ENCODE measurements around the gene GRB14. TPM values are rescaled to one million over a fixed set of nuclear protein-coding genes. Genes with fewer than 3 reads are reported as not detected.
A peak's percentile ranks its signal among the peaks of the same experiment; 100 is the strongest.

Gene GRB14
- total and polyA plus RNA-seq, 2 of the 13 experiments (the other 11 are each of a cell fraction or from before 2014, with no cell fraction given): 4.6 to 5.8 TPM

GRCh38 chr2:164567335-164567989 lies 53.8 kb downstream of the GRB14 start (continued):
- TF ChIP-seq XBP1 (CRISPR knock-in tag; IDR thresholded peaks at IDR 0.05): no peak
- TF ChIP-seq RBM22 (optimal IDR thresholded peaks at IDR 0.05; ENCODE audit: low read length): no peak
- no peak for TF ChIP-seq EZH2 (conservative IDR thresholded peaks at IDR 0.05; ENCODE audit: low read depth, low read length)
- TF ChIP-seq NR1H2 (CRISPR knock-in tag; IDR thresholded peaks at IDR 0.05; ENCODE audit: borderline replicate concordance, low read depth): no peak
- TF ChIP-seq FOXP1 (IDR thresholded peaks at IDR 0.05): no peak
- TF ChIP-seq FOXP1 (CRISPR knock-in tag; IDR thresholded peaks at IDR 0.05): peak; percentile 9; the same call in 1 of the 2 replicates
- no peak for TF ChIP-seq ZNF614 (CRISPR knock-in tag; IDR thresholded peaks at IDR 0.05; ENCODE audit: borderline replicate concordance)
- no peak for TF ChIP-seq KDM3A (CRISPR knock-in tag; IDR thresholded peaks at IDR 0.05; ENCODE audit: low read depth)
- no peak for TF ChIP-seq TFE3 (CRISPR knock-in tag; IDR thresholded peaks at IDR 0.05)
- TF ChIP-seq ASH2L (IDR thresholded peaks at IDR 0.05; ENCODE audit: insufficient read length, low read depth, low read length): peak; percentile 64
- no peak for TF ChIP-seq ZFP1 (CRISPR knock-in tag; IDR thresholded peaks at IDR 0.05)
- no peak for TF ChIP-seq ZNF142 (CRISPR knock-in tag; IDR thresholded peaks at IDR 0.05)
- TF ChIP-seq ZNF318 (CRISPR knock-in tag; IDR thresholded peaks at IDR 0.05): no peak
